Osteoblast (primary cell): ENCODE results near the gene CNBD2. TPM values are rescaled to one million over a fixed set of nuclear protein-coding genes. Genes with fewer than 3 reads are reported as not detected.

Source experiments
- DNase-seq: peaks from one replicate; pipeline ENCODE4 v3.0.0; 2011; ENCODE audit warnings: low spot score, mixed read lengths; ENCODE audit not compliant: insufficient read length; ENCODE audit errors: missing footprints
- H2AFZ ChIP-seq: 2 replicates; pipeline ENCODE4 v1.6.0; 2011; ENCODE audit warnings: mild to moderate bottlenecking, low read length
- H3K27ac ChIP-seq: 2 replicates; pipeline ENCODE4 v1.5.1; 2011; ENCODE audit warnings: mild to moderate bottlenecking, low read depth, low read length, moderate library complexity
- H3K27me3 ChIP-seq: 2 replicates; pipeline ENCODE4 v1.6.0; 2012; ENCODE audit warnings: mild to moderate bottlenecking, control low read depth, inconsistent platforms, low read length, moderate library complexity; ENCODE audit not compliant: insufficient read depth
- H3K36me3 ChIP-seq: 2 replicates; pipeline ENCODE4 v1.5.1; 2011; ENCODE audit warnings: mild to moderate bottlenecking, low read length, control low read depth, moderate library complexity; ENCODE audit not compliant: insufficient read depth
- H3K4me1 ChIP-seq: 2 replicates; pipeline ENCODE4 v1.5.1; 2011; ENCODE audit warnings: mild to moderate bottlenecking, low read length, control low read depth, moderate library complexity; ENCODE audit not compliant: insufficient read depth
- H3K4me2 ChIP-seq: 2 replicates; pipeline ENCODE4 v1.6.0; 2011; ENCODE audit warnings: mild to moderate bottlenecking, low read length; ENCODE audit not compliant: insufficient read depth
- H3K4me3 ChIP-seq: fragments of 200-600 bp; sonication (generic); 3 replicates; pipeline ENCODE4 v1.5.1; 2012; ENCODE audit warnings: mild to moderate bottlenecking, low read length, inconsistent platforms; ENCODE audit not compliant: insufficient read depth
- H3K79me2 ChIP-seq: 2 replicates; pipeline ENCODE4 v1.6.0; 2012; ENCODE audit warnings: mild to moderate bottlenecking, low read length, control low read depth, inconsistent platforms; ENCODE audit not compliant: insufficient read depth
- H3K9me3 ChIP-seq: 2 replicates; pipeline ENCODE4 v1.5.1; 2011; ENCODE audit warnings: low read depth, low read length, control low read depth
- H4K20me1 ChIP-seq: 2 replicates; pipeline ENCODE4 v1.6.0; 2012; ENCODE audit warnings: mild to moderate bottlenecking, low read length, control low read depth; ENCODE audit not compliant: insufficient read depth
- CTCF ChIP-seq: IDR thresholded peaks from 2 replicates; pipeline ENCODE4 v1.5.1; 2011; ENCODE audit warnings: mild to moderate bottlenecking, low read depth, low read length, moderate library complexity; ENCODE audit errors: extremely low read depth
- total RNA-seq: library from RNA; depleted of rRNA; stranded (reverse); fragments of >200 nt; gene quantifications from 2 replicates; pipeline ENCODE4 v1.2.3, GENCODE V29; 2012

Gene CNBD2
- total RNA-seq: 0.72 and 2.1 TPM in 2 replicates

GRCh38 chr20:35967979-35968640 is at the start of gene CNBD2:
CNBD2 (plus strand) TSS chr20:35968590; CDS start chr20:35968763, 173 bp downstream.
- H3K4me1 ChIP-seq: no peaks in the 10 kb centered on the region
- no peaks in the 10 kb centered on the region for H3K79me2 ChIP-seq
- H2AFZ ChIP-seq: no peak within 1 kb of the TSS
- no peak for DNase-seq
- H4K20me1 ChIP-seq: no peaks in the 10 kb centered on the region
- no peaks in the 10 kb centered on the region for H3K36me3 ChIP-seq
- no peaks in the 10 kb centered on the region for H3K27me3 ChIP-seq
- no peak within 1 kb of the TSS for H3K27ac ChIP-seq
- no peak for TF ChIP-seq CTCF
- no peak within 1 kb of the TSS for H3K4me2 ChIP-seq
- no peak within 1 kb of the TSS for H3K4me3 ChIP-seq
- no peaks in the 10 kb centered on the region for H3K9me3 ChIP-seq

GRCh38 chr20:35920523-35920922 is 47.9 kb upstream of the CNBD2 start:
- TF ChIP-seq CTCF: no peak
- H3K9me3 ChIP-seq: no peaks in the 10 kb centered on the region
- H3K27ac ChIP-seq: no peak overlapping the region
- H2AFZ ChIP-seq: no peak overlapping the region
- H4K20me1 ChIP-seq: peaks cover 8% of the 10 kb centered on the region
- no peak overlapping the region for H3K4me3 ChIP-seq
- no peak overlapping the region for H3K4me2 ChIP-seq
- peaks cover 51% of the 10 kb centered on the region for H3K36me3 ChIP-seq
- H3K27me3 ChIP-seq: no peaks in the 10 kb centered on the region
- no peak for DNase-seq
- peaks cover 3% of the 10 kb centered on the region for H3K79me2 ChIP-seq
- no peaks in the 10 kb centered on the region for H3K4me1 ChIP-seq

DNA sequence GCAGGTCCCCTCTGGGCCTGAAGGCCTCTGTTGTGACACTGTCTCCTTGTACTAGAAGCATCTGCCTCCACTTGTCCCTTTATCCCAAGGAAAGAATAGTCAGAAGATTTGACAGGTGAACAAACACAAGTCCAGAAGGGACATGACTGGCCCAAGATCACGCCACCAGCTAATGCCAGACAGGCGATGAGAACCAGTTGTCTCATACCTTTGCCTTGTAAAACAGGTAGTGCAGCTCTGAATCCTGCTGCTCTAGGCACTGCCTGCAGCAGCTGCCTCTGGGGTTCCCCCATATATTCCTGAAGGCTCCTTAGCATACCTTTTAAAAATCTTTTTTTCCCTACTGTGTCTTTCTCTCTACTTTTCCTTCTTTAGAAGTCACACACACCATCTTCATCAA is 39.1 kb upstream of the CNBD2 start:
- H3K27me3 ChIP-seq: no peaks in the 10 kb centered on the region
- peaks cover 5% of the 10 kb centered on the region for H4K20me1 ChIP-seq
- H3K27ac ChIP-seq: no peak overlapping the region
- H3K79me2 ChIP-seq: peaks cover 4% of the 10 kb centered on the region
- no peaks in the 10 kb centered on the region for H3K4me1 ChIP-seq
- no peak for DNase-seq
- peaks cover 36% of the 10 kb centered on the region for H3K36me3 ChIP-seq
- H3K4me3 ChIP-seq: no peak overlapping the region
- no peak overlapping the region for H3K4me2 ChIP-seq
- no peaks in the 10 kb centered on the region for H3K9me3 ChIP-seq
- no peak for TF ChIP-seq CTCF
- no peak overlapping the region for H2AFZ ChIP-seq

DNA sequence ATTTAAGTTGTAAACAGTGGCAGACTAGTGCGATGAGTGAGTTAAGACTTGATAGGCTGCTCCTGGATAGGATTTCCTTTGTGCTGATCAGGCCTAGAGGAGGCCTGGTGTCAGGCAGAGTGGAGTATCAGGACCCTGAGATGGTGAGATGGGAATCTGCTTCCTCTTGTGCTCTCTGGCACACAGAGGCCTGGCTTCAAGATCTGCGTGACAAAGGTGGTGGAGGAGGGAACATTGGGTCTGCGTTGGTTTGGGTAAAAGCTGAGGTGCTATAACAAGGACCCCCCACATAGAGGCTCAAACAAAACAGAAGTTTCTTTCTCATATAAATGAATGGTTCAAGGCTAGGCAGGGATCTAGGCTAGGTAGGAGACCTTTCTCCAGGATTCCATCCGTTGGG is 34.3 kb upstream of the CNBD2 start:
- H3K27me3 ChIP-seq: no peaks in the 10 kb centered on the region
- peaks cover 17% of the 10 kb centered on the region for H3K79me2 ChIP-seq
- DNase-seq: no peak
- H4K20me1 ChIP-seq: peaks cover 10% of the 10 kb centered on the region
- H2AFZ ChIP-seq: no peak overlapping the region
- H3K4me1 ChIP-seq: peaks cover 6% of the 10 kb centered on the region
- H3K4me3 ChIP-seq: no peak overlapping the region
- H3K9me3 ChIP-seq: no peaks in the 10 kb centered on the region
- no peak for TF ChIP-seq CTCF
- H3K4me2 ChIP-seq: no peak overlapping the region
- peaks cover 21% of the 10 kb centered on the region for H3K36me3 ChIP-seq
- H3K27ac ChIP-seq: no peak overlapping the region
